ENCODE results near the gene TMEM63C. TPM values are rescaled to one million over a fixed set of nuclear protein-coding genes. Genes with fewer than 3 reads are reported as not detected.

Gene TMEM63C
- total RNA-seq, 4 donors from 2014 or later: 12.3 to 32.8 (median 19.9) TPM

DNA sequence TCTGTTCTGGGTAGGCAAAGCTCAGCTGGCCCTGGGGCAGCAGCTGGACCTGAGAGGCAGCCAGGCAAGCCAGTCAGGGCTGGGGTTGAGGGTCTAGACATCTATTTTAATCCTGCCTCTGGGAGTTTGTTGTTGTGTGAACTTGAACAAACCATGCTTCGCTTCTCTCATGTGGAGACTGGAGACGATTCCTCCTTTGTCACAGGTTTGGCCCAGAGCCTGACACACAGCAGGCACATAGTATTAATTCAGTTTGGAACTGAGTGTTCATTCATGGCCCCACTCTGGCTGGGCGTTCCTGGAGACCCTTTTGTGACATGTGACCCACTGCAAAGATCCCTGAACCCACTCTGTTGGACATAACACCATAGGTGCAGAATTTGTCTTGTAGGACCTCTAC lies 50.1 kb downstream of the TMEM63C start:
- no peak for DNase-seq (ENCODE audit: low spot score in 2 of 2)
- Histone ChIP-seq H3K36me3 (no peaks in the 10 kb centered on the region), H3K4me1 (no peaks in the 10 kb centered on the region), H3K9me3 (no peaks in the 10 kb centered on the region), H3K27me3 (no peaks in the 10 kb centered on the region), H3K4me3 (no peak overlapping the region), H3K27ac (no peak overlapping the region)
- TF ChIP-seq, protein P1, sequence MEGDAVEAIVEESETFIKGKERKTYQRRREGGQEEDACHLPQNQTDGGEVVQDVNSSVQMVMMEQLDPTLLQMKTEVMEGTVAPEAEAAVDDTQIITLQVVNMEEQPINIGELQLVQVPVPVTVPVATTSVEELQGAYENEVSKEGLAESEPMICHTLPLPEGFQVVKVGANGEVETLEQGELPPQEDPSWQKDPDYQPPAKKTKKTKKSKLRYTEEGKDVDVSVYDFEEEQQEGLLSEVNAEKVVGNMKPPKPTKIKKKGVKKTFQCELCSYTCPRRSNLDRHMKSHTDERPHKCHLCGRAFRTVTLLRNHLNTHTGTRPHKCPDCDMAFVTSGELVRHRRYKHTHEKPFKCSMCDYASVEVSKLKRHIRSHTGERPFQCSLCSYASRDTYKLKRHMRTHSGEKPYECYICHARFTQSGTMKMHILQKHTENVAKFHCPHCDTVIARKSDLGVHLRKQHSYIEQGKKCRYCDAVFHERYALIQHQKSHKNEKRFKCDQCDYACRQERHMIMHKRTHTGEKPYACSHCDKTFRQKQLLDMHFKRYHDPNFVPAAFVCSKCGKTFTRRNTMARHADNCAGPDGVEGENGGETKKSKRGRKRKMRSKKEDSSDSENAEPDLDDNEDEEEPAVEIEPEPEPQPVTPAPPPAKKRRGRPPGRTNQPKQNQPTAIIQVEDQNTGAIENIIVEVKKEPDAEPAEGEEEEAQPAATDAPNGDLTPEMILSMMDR (IDR thresholded peaks at IDR 0.05): no peak
- TF ChIP-seq EP300 (IDR thresholded peaks at IDR 0.05) (no peak), POLR2AphosphoS5 (IDR thresholded peaks at IDR 0.05) (no peak), POLR2A (IDR thresholded peaks at IDR 0.05) (no peak)
- 81% methylated on average over 3 of the region's 3 CpGs for WGBS

DNA sequence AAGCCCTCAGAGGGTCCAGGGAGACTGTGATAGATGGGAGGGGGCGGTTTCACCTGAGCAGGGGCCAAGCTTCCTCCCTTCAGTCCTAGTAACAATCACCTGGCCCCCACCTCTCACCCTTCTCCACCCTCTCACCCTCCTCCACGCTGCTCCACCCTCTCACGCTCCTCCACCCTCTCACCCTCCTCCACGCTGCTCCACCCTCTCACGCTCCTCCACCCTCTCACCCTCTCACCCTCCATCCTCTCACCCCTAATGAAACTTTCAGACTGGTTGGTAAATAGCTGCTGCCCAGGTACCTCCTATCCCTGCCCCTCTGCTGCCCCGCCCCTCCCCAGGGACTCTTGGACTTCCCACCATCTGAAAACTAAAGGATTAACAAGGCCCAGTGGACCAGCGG lies 55.2 kb downstream of the TMEM63C start:
- Histone ChIP-seq H3K9me3 (no peaks in the 10 kb centered on the region), H3K27ac (no peak overlapping the region), H3K4me3 (no peak overlapping the region), H3K4me1 (no peaks in the 10 kb centered on the region), H3K36me3 (no peaks in the 10 kb centered on the region), H3K27me3 (no peaks in the 10 kb centered on the region)
- no peak for DNase-seq (ENCODE audit: low spot score in 2 of 2)
- 67% methylated on average over 6 of the region's 7 CpGs for WGBS
- TF ChIP-seq POLR2A (IDR thresholded peaks at IDR 0.05) (no peak), POLR2AphosphoS5 (IDR thresholded peaks at IDR 0.05) (no peak), EP300 (IDR thresholded peaks at IDR 0.05) (no peak)
- TF ChIP-seq, protein P1 (IDR thresholded peaks at IDR 0.05): no peak

DNA sequence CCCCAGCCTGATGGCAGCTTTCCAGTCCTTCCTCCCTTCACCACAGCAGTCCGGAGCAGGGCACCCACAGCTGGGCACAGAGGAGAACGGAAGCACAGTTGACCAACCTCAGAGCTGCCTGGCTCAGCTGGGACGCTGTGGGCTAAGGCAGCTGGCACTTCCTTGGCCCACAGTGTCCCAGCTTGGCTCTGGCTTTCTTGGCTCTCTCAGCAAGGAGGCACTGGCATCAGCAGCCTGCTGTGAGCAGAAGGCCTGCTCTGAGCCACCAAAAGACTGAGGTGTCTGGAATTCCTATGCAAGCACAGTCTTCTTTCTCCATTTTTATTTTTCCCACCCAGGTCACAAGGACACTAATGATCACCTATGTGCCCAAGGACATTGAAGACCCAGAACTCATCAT lies 56.8 kb downstream of the TMEM63C start:
- DNase-seq (ENCODE audit: low spot score in 2 of 2): no peak
- Histone ChIP-seq H3K27ac (no peak overlapping the region), H3K4me3 (no peak overlapping the region), H3K27me3 (no peaks in the 10 kb centered on the region), H3K36me3 (no peaks in the 10 kb centered on the region), H3K4me1 (no peaks in the 10 kb centered on the region), H3K9me3 (no peaks in the 10 kb centered on the region)
- WGBS: 73% methylated on average over 3 of the region's 3 CpGs
- TF ChIP-seq POLR2A (IDR thresholded peaks at IDR 0.05): no peak
- TF ChIP-seq, protein P1 (IDR thresholded peaks at IDR 0.05): no peak
- TF ChIP-seq EP300 (IDR thresholded peaks at IDR 0.05): no peak

DNA sequence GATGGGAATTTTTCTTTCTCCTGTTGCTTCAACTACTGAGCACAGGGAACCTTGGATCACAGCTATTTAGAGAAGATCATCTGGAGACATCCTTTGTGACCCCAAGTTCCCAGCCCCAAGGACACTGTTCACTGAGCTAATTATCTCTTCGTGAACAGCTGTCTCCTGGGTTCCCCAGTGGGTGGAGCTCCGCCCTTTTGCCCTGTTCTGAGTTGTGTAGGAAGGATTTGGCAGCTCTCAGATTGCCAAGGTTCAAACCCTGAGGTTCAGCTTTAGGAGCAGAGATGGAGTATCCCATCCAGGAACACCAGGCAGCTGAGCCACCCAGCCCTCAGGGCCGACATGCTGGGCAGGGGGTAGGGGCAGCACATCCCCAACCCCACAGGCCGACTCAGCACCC lies 57.4 kb downstream of the TMEM63C start:
- Histone ChIP-seq H3K27ac (no peak overlapping the region), H3K9me3 (no peaks in the 10 kb centered on the region), H3K4me3 (no peak overlapping the region), H3K27me3 (no peaks in the 10 kb centered on the region), H3K36me3 (no peaks in the 10 kb centered on the region), H3K4me1 (no peaks in the 10 kb centered on the region)
- TF ChIP-seq EP300 (IDR thresholded peaks at IDR 0.05) (no peak), POLR2A (IDR thresholded peaks at IDR 0.05) (no peak)
- TF ChIP-seq, protein P1 (IDR thresholded peaks at IDR 0.05): no peak
- 64% methylated on average over 2 of the region's 4 CpGs for WGBS
- no peak for DNase-seq (ENCODE audit: low spot score in 2 of 2)

DNA sequence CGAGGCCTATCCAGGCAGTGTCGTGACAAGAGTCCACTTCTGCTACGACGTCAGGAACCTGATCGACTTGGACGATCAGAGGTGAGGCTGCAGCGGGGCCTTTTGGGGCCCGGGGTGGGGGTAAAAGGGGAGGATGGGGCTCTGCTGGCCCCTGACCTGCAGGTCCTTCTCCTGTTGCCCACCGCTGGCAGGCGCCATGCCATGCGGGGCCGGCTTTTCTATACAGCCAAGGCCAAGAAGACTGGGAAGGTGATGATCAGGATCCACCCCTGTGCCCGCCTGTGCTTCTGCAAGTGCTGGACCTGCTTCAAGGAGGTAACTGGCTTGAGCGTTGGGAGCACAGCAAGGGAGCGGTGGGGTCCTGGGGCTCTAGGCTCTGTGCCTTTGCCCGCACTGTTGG lies 57.8 kb downstream of the TMEM63C start:
- Histone ChIP-seq H3K27ac (no peak overlapping the region), H3K9me3 (no peaks in the 10 kb centered on the region), H3K4me1 (no peaks in the 10 kb centered on the region), H3K36me3 (no peaks in the 10 kb centered on the region), H3K4me3 (no peak overlapping the region), H3K27me3 (no peaks in the 10 kb centered on the region)
- no peak for DNase-seq (ENCODE audit: low spot score in 2 of 2)
- TF ChIP-seq POLR2AphosphoS5 (IDR thresholded peaks at IDR 0.05) (no peak), POLR2A (IDR thresholded peaks at IDR 0.05) (no peak), EP300 (IDR thresholded peaks at IDR 0.05) (no peak)
- TF ChIP-seq, protein P1 (IDR thresholded peaks at IDR 0.05): no peak
- 90% methylated on average over 2 of the region's 16 CpGs for WGBS
